Activated CD4-positive, alpha-beta T cell treated with anti-CD3 and anti-CD28 coated beads for 4 hours (primary cell): ENCODE measurements around the gene ZDHHC11.
"Not testable (repeated sequence)": the region's sequence is repeated elsewhere in the genome, so short reads cannot be mapped to it uniquely, and the experiment has no call there.

Experiments used
- DNase-seq, 2 donors: peaks; one replicate each; pipeline ENCODE4 v3.0.0-alpha.2; 2020

Gene ZDHHC11

GRCh38 chr5:843371-843770, 7.4 kb downstream of the ZDHHC11 start:
- DNase-seq = not testable (repeated sequence)

- DNase-seq = not testable (repeated sequence)
Measured at GRCh38 chr5:842402-843221, 8.2 kb downstream of the ZDHHC11 start.

- DNase-seq = not testable (repeated sequence)
Measured at GRCh38 chr5:841531-842401, 9.0 kb downstream of the ZDHHC11 start.

GRCh38 chr5:840974-841435, 9.8 kb downstream of the ZDHHC11 start:
- not testable (repeated sequence) for DNase-seq

GRCh38 chr5:840118-840973, 10.4 kb downstream of the ZDHHC11 start:
- not testable (repeated sequence) for DNase-seq

- DNase-seq = not testable (repeated sequence)
Measured at GRCh38 chr5:838431-838851, 12.3 kb downstream of the ZDHHC11 start.

- not testable (repeated sequence) for DNase-seq
Measured at GRCh38 chr5:837621-838121, 13.1 kb downstream of the ZDHHC11 start.

GRCh38 chr5:835933-836612, 14.7 kb downstream of the ZDHHC11 start:
- DNase-seq = not testable (repeated sequence)

- DNase-seq = not testable (repeated sequence)
Measured at GRCh38 chr5:834013-834412, 16.8 kb downstream of the ZDHHC11 start.

GRCh38 chr5:828194-828593, 22.6 kb downstream of the ZDHHC11 start:
- DNase-seq = not testable (repeated sequence)

GRCh38 chr5:825544-825943, 25.2 kb downstream of the ZDHHC11 start:
- not testable (repeated sequence) for DNase-seq

GRCh38 chr5:821504-821903, 29.3 kb downstream of the ZDHHC11 start:
- DNase-seq = no peak

GRCh38 chr5:820245-820644, 30.5 kb downstream of the ZDHHC11 start:
- no peak for DNase-seq

GRCh38 chr5:819078-819477, 31.7 kb downstream of the ZDHHC11 start:
- DNase-seq = no peak

- DNase-seq = no peak
Measured at GRCh38 chr5:816176-816575, 34.6 kb downstream of the ZDHHC11 start.

GRCh38 chr5:815449-815848, 35.3 kb downstream of the ZDHHC11 start:
- no peak for DNase-seq

GRCh38 chr5:813575-813974, 37.2 kb downstream of the ZDHHC11 start:
- DNase-seq = not testable (repeated sequence)

GRCh38 chr5:811384-811783, 39.4 kb downstream of the ZDHHC11 start:
- not testable (repeated sequence) for DNase-seq

- not testable (repeated sequence) for DNase-seq
Measured at GRCh38 chr5:807719-808514, 42.9 kb downstream of the ZDHHC11 start.

- DNase-seq = no peak
Measured at GRCh38 chr5:801472-801871, 49.3 kb downstream of the ZDHHC11 start.

- not testable (repeated sequence) for DNase-seq
Measured at GRCh38 chr5:801055-801454, 49.7 kb downstream of the ZDHHC11 start.
